Neural progenitor cell (in vitro differentiated cells): Measurements from ENCODE around the gene CPA3. TPM values are rescaled to one million over a fixed set of nuclear protein-coding genes. Genes with fewer than 3 reads are reported as not detected.

Source experiments
- DNase-seq: peaks from one replicate; pipeline ENCODE4 v3.0.0-alpha.2; 2016; ENCODE audit warnings: low spot score
- H2AFZ ChIP-seq: fragments of 200-600 bp; sonication (generic); replicated peaks from 2 replicates; pipeline ENCODE4 v1.6.1; 2016; ENCODE audit warnings: antibody characterized with exemption
- H3F3A ChIP-seq: fragments of 200-600 bp; sonication (generic); 2 replicates; pipeline ENCODE4 v1.6.1; 2016; ENCODE audit warnings: antibody characterized with exemption, low read depth
- H3K27ac ChIP-seq: fragments of 200-600 bp; sonication (generic); 2 replicates; pipeline ENCODE4 v1.5.1; 2016; ENCODE audit warnings: mild to moderate bottlenecking
- H3K27me3 ChIP-seq: fragments of 200-600 bp; sonication (generic); 2 replicates; pipeline ENCODE4 v1.6.1; 2016; ENCODE audit warnings: mild to moderate bottlenecking, moderate library complexity
- H3K36me3 ChIP-seq: fragments of 200-600 bp; sonication (generic); 2 replicates; pipeline ENCODE4 v1.5.1; 2016
- H3K4me1 ChIP-seq: fragments of 200-600 bp; sonication (generic); 2 replicates; pipeline ENCODE4 v1.6.1; 2016; ENCODE audit warnings: mixed run types
- H3K4me2 ChIP-seq: fragments of 200-600 bp; sonication (generic); 2 replicates; pipeline ENCODE4 v1.6.1; 2016
- H3K4me3 ChIP-seq: fragments of 200-600 bp; sonication (generic); 2 replicates; pipeline ENCODE4 v1.5.1; 2016
- H3K79me2 ChIP-seq: fragments of 200-600 bp; sonication (generic); 2 replicates; pipeline ENCODE4 v1.6.1; 2016; ENCODE audit warnings: low read depth
- H3K9ac ChIP-seq: fragments of 200-600 bp; sonication (generic); 2 replicates; pipeline ENCODE4 v1.6.1; 2016
- H3K9me3 ChIP-seq: fragments of 200-600 bp; sonication (generic); 2 replicates; pipeline ENCODE4 v1.5.1; 2016; ENCODE audit warnings: low read depth
- H4K20me1 ChIP-seq: fragments of 200-600 bp; sonication (generic); 2 replicates; pipeline ENCODE4 v1.6.1; 2016; ENCODE audit warnings: low read depth
- H3K27ac Mint-ChIP-seq: 3 replicates; pipeline ENCODE4 v1.8.0; 2021; ENCODE audit warnings: mixed read lengths
- H3K27me3 Mint-ChIP-seq: 2 replicates; pipeline ENCODE4 v1.8.0; 2022; ENCODE audit warnings: low read depth, mild to moderate bottlenecking, inconsistent platforms, moderate library complexity, mixed read lengths; ENCODE audit not compliant: insufficient read depth
- H3K36me3 Mint-ChIP-seq: 3 replicates; pipeline ENCODE4 v1.8.0; 2021; ENCODE audit warnings: mixed read lengths
- H3K4me1 Mint-ChIP-seq: 3 replicates; pipeline ENCODE4 v1.8.0; 2021; ENCODE audit warnings: mixed read lengths
- H3K4me3 Mint-ChIP-seq: 3 replicates; pipeline ENCODE4 v1.8.0; 2021; ENCODE audit warnings: mild to moderate bottlenecking, moderate library complexity, mixed read lengths
- H3K9me3 Mint-ChIP-seq: 3 replicates; pipeline ENCODE4 v1.8.0; 2020; ENCODE audit warnings: mixed read lengths
- EZH2 ChIP-seq: fragments of 200-600 bp; sonication (generic); IDR thresholded peaks from 2 replicates; pipeline ENCODE4 v1.6.1; 2017; ENCODE audit warnings: antibody characterized with exemption, mild to moderate bottlenecking, moderate library complexity
- EZH2phosphoT487 ChIP-seq: fragments of 200-600 bp; sonication (generic); IDR thresholded peaks from 2 replicates; pipeline ENCODE4 v1.6.1; 2017; ENCODE audit warnings: antibody characterized with exemption
- total RNA-seq: library from RNA; depleted of rRNA; stranded (reverse); fragments of >200 nt; gene quantifications from 2 replicates; pipeline ENCODE4 v1.2.3, GENCODE V29; 2015; ENCODE audit warnings: low replicate concordance
- TF ChIP-seq, protein P1 (sequence below): fragments of 200-600 bp; sonication (generic); IDR thresholded peaks from 2 replicates; pipeline ENCODE4 v1.5.1; 2017; ENCODE audit warnings: antibody characterized with exemption, mild to moderate bottlenecking

The CPA3 gene
- total RNA-seq, 1 donor from 2014 or later, result not detected

DNA sequence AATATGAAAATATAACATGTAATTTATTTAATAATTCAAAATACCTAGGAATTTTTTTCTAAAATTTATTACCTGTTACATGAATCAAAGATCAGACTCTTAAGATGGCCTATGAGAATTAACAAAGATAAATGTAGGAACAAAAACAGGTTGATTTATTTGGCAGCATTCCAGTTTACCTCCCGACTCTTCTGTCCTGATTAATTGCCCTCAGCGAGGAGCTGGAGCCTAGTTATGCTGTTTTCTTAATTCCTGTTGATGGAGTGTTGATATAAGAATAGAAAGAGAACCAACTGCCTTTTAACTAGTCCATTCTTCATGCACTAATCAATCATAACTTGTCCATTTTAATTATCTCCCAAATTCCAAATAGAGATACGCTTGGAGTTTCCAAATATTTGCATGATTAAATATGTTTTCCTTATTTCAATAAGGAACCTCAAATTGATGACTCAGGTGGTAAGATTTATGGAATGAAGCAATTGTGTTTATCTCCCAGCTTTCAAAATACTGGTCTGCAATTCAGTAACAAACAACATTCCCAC is 48.0 kb upstream of the CPA3 start:
- peaks cover 4% of the 10 kb centered on the region for H3K4me1 Mint-ChIP-seq
- H3K27me3 Mint-ChIP-seq, result peaks cover 4% of the 10 kb centered on the region
- DNase-seq, result no peak
- Histone ChIP-seq H3K4me2 (no peak overlapping the region), H2AFZ (no peak overlapping the region), H3K9me3 (no peaks in the 10 kb centered on the region), H3K27me3 (no peaks in the 10 kb centered on the region), H3K4me1 (peaks cover 3% of the 10 kb centered on the region), H3K79me2 (no peaks in the 10 kb centered on the region), H3K36me3 (no peaks in the 10 kb centered on the region), H3F3A (no peaks in the 10 kb centered on the region), H3K9ac (no peak overlapping the region), H4K20me1 (no peaks in the 10 kb centered on the region), H3K4me3 (no peak overlapping the region), H3K27ac (no peak overlapping the region)
- TF ChIP-seq EZH2 (no peak), EZH2phosphoT487 (no peak)
- TF ChIP-seq, protein P1, sequence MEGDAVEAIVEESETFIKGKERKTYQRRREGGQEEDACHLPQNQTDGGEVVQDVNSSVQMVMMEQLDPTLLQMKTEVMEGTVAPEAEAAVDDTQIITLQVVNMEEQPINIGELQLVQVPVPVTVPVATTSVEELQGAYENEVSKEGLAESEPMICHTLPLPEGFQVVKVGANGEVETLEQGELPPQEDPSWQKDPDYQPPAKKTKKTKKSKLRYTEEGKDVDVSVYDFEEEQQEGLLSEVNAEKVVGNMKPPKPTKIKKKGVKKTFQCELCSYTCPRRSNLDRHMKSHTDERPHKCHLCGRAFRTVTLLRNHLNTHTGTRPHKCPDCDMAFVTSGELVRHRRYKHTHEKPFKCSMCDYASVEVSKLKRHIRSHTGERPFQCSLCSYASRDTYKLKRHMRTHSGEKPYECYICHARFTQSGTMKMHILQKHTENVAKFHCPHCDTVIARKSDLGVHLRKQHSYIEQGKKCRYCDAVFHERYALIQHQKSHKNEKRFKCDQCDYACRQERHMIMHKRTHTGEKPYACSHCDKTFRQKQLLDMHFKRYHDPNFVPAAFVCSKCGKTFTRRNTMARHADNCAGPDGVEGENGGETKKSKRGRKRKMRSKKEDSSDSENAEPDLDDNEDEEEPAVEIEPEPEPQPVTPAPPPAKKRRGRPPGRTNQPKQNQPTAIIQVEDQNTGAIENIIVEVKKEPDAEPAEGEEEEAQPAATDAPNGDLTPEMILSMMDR, result no peak
- no peak overlapping the region for H3K4me3 Mint-ChIP-seq
- H3K9me3 Mint-ChIP-seq, result peaks cover 10% of the 10 kb centered on the region
- H3K27ac Mint-ChIP-seq, result no peak overlapping the region
- peaks cover 2% of the 10 kb centered on the region for H3K36me3 Mint-ChIP-seq

DNA sequence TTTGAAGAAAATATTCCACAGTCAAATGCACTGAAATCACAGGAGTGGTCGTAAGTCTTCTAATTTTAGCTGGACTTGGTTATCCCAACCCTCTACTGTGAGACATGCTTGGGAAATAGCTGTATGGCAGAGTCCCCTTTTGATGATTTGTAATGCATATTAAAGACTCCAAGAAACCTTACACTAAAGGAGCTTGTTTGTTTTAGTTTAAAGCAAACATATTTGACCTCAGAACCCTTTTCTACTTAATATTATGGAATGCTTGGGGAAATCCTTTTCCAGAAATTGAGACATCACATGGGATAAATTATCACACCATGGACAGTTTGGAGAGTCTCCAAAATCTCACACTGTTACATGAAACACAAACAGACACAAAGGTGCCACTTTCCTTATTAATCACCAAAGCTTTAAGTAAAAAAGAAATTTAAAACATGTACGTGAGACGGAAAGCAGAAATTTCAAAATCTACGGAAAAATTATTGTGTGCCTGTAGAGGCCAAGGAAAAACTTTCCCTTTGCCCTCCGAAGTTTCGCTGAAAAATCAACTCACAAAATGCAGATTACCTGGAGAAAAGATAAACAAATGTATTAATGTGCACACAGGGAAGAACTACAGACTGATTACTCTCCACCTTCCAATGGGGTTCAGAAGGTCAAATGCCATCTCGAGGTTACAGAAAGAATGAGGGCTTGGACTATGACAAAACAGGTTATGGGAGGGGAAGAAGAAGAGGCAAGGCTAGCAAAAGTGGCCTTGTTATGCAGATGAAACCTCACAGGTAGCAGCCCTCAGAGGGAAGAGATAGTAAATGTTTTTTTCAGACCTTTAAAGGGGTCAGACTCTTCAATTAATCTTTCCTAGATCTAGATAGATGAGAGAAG is 44.5 kb upstream of the CPA3 start:
- H3K9me3 Mint-ChIP-seq, result peaks cover 3% of the 10 kb centered on the region
- Histone ChIP-seq H3K9ac (no peak overlapping the region), H3F3A (no peaks in the 10 kb centered on the region), H3K36me3 (no peaks in the 10 kb centered on the region), H3K4me1 (peaks cover 3% of the 10 kb centered on the region), H2AFZ (no peak overlapping the region), H3K9me3 (no peaks in the 10 kb centered on the region), H3K27ac (no peak overlapping the region), H3K4me2 (no peak overlapping the region), H3K79me2 (no peaks in the 10 kb centered on the region), H4K20me1 (no peaks in the 10 kb centered on the region), H3K27me3 (no peaks in the 10 kb centered on the region), H3K4me3 (no peak overlapping the region)
- peak overlapping the region; percentile 2 for H3K27ac Mint-ChIP-seq
- H3K4me1 Mint-ChIP-seq, result peaks cover 4% of the 10 kb centered on the region
- DNase-seq, result no peak
- H3K4me3 Mint-ChIP-seq, result no peak overlapping the region
- H3K27me3 Mint-ChIP-seq, result peaks cover 4% of the 10 kb centered on the region
- no peaks in the 10 kb centered on the region for H3K36me3 Mint-ChIP-seq
- TF ChIP-seq EZH2phosphoT487, result no peak
- TF ChIP-seq EZH2, result no peak
- TF ChIP-seq, protein P1, result no peak

DNA sequence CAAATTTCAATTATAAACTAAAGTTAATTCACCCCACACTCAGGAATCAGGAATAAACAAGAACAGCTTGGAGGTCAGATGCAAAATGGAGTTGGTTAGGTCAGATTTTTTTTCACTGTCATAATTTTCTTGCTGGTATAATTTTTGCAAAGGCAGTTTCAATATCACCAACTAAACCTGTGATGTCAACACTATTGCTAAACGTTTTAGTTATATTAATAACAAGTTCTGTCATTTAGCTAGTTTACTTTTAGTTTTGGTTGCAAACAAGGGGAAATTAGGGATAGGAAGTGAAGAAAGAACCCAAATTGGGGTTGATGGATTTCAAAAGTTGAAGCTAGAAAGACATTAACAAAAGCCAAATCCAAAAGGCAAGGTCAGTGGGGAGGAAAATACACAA is 42.1 kb upstream of the CPA3 start:
- DNase-seq, result no peak
- no peaks in the 10 kb centered on the region for H3F3A ChIP-seq
- no peak overlapping the region for H3K27ac ChIP-seq
- no peak overlapping the region for H3K27ac Mint-ChIP-seq
- H3K4me3 Mint-ChIP-seq, result no peak overlapping the region
- H3K27me3 Mint-ChIP-seq, result peaks cover 4% of the 10 kb centered on the region
- H3K36me3 Mint-ChIP-seq, result no peaks in the 10 kb centered on the region
- H3K4me1 ChIP-seq, result peaks cover 3% of the 10 kb centered on the region
- no peak overlapping the region for H3K4me2 ChIP-seq
- no peaks in the 10 kb centered on the region for H3K27me3 ChIP-seq
- H3K9me3 Mint-ChIP-seq, result peaks cover 3% of the 10 kb centered on the region
- peaks cover 4% of the 10 kb centered on the region for H3K4me1 Mint-ChIP-seq
- no peaks in the 10 kb centered on the region for H3K9me3 ChIP-seq
- TF ChIP-seq, protein P1, result no peak
- TF ChIP-seq EZH2, result no peak
- H3K36me3 ChIP-seq, result no peaks in the 10 kb centered on the region
- no peak overlapping the region for H2AFZ ChIP-seq
- H4K20me1 ChIP-seq, result no peaks in the 10 kb centered on the region
- no peak overlapping the region for H3K9ac ChIP-seq
- no peaks in the 10 kb centered on the region for H3K79me2 ChIP-seq
- H3K4me3 ChIP-seq, result no peak overlapping the region
